AG09309 (cell line): ENCODE measurements around the gene DYNLT1.

ENCODE experiments used
- DNase-seq: peaks from one replicate; pipeline ENCODE4 v3.0.0-alpha.2; 2010; ENCODE audit warnings: low read depth
- H3K4me3 ChIP-seq: 2 replicates; pipeline ENCODE4 v1.5.1; 2011; ENCODE audit warnings: mild to moderate bottlenecking, low read depth, low read length, moderate library complexity; ENCODE audit not compliant: control insufficient read depth
- CTCF ChIP-seq: IDR thresholded peaks from 2 replicates; pipeline ENCODE4 v1.5.1; 2011; ENCODE audit warnings: mild to moderate bottlenecking, low read depth, low read length, inconsistent platforms; ENCODE audit not compliant: insufficient read depth, control insufficient read depth; ENCODE audit errors: missing control alignments

Gene DYNLT1

DNA sequence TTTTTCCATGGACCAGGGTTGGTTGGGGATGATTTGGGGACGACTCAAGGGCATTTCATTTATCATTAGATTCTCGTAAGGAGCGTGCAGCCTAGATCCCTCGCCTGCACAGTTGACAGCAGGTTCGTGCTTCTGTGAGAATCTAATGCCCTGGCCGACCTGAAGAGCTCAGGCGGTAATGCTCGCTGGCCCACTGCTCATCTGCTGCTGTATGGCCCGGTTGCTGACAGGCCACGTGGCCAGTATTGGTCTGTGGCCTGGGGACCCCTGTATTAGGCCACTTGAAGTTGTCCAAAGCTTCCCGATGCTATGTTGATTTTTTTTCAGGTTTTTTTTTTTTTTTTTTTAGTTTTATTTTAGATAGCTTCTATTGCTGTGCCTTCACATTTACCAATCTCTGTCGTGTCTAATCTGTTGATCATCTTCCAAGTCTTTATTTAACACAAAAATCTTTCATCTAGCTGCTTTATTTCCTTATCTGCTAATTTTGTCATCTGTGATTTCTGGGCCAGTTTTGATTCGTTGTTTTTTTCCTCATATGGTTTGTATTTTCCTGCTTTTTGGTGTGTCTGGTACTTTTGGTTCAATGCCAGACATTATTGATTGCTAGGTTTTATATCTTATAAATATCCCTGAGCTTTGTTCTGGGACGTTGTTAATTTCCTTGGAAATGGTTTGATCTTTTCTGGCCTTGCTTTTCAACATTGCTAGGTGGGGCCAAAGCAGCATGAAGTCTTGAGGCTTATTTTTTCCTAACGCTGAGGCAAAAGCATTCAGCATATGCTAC, 41.1 kb downstream of the DYNLT1 start:
- DNase-seq = no peak
- H3K4me3 ChIP-seq = no peak overlapping the region
- no peak for TF ChIP-seq CTCF

GRCh38 chr6:158599635-158600034, 44.9 kb downstream of the DYNLT1 start:
- H3K4me3 ChIP-seq = no peak overlapping the region
- TF ChIP-seq CTCF = no peak
- no peak for DNase-seq

GRCh38 chr6:158597565-158597964, 47.0 kb downstream of the DYNLT1 start:
- no peak for DNase-seq
- no peak for TF ChIP-seq CTCF
- H3K4me3 ChIP-seq = no peak overlapping the region

DNA sequence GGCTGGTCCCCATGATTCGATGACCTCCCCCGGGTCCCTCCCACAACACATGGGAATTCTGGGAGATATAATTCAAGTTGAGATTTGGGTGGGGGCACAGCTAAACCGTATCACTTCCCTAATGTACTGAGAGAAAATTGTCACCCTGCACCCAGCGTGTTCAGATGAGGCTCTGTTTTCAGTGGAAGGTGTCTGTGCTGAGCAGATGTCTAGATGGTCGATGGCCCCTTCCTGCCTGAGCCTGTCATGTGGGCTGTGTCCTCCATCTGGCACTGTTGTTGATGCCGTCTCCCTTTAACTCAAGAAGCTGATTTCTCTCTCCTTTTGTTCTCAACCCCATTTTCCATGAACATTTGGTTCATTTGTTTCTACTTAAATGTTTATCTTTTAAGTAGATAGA, 47.7 kb downstream of the DYNLT1 start:
- no peak overlapping the region for H3K4me3 ChIP-seq
- no peak for TF ChIP-seq CTCF
- DNase-seq = no peak

DNA sequence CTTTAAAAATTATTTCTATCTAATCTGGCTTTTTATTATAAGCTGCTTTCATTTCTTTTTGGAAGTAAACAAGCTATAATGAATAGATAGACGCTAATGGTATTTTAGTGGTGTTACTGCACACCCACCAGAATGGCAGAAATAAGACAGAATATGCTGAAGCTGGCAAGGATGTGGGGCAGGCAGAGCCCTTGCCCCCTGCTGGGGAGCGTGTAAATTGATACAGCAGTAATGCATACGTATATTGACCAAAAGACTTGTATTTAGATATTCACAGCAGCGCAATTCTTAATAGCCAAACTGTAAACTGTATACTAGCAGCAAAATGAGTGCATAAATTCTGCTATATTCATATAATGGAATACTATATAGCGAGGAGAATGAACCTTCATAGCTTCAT, 49.3 kb downstream of the DYNLT1 start:
- DNase-seq = no peak
- H3K4me3 ChIP-seq = no peak overlapping the region
- peak; percentile 17 for TF ChIP-seq CTCF

- no peak overlapping the region for H3K4me3 ChIP-seq
- no peak for DNase-seq
- no peak for TF ChIP-seq CTCF
Measured at GRCh38 chr6:158593670-158594069, 50.9 kb downstream of the DYNLT1 start.
